Endometrial microvascular endothelial cells (primary cell): Measurements from ENCODE around the gene MAP2K7. TPM values are rescaled to one million over a fixed set of nuclear protein-coding genes. Genes with fewer than 3 reads are reported as not detected.
"Not testable (repeated sequence)": the region's sequence is repeated elsewhere in the genome, so short reads cannot be mapped to it uniquely, and the experiment has no call there.

ENCODE experiments used
- in situ Hi-C: cut with HindIII; loops from 2 replicates; pipeline ENCODE4 v1.10.0; 2017; ENCODE audit warnings: low sequenced_read_pairs, low pct_unique_long_range_greater_than_20kb; ENCODE audit errors: inconsistent ontology term
- total RNA-seq: library from RNA; depleted of rRNA; stranded (reverse); fragments of >200 nt; gene quantifications from one replicate; pipeline ENCODE4 v1.2.3, GENCODE V29; 2015; ENCODE audit errors: inconsistent ontology term

MAP2K7 gene
- total RNA-seq, 1 donor from 2014 or later: 13.3 TPM

GRCh38 chr19:7879111-7879807 lies 24.4 kb upstream of the MAP2K7 start:
- in situ Hi-C loops: no loop called here

GRCh38 chr19:7879836-7880235 lies 23.8 kb upstream of the MAP2K7 start:
- in situ Hi-C loops: no loop called here

- in situ Hi-C loops: no loop called here
Measured at GRCh38 chr19:7881910-7882309, 21.8 kb upstream of the MAP2K7 start.

- in situ Hi-C loops: no loop called here
Measured at GRCh38 chr19:7883105-7883504, 20.6 kb upstream of the MAP2K7 start.

- in situ Hi-C loops: no loop called here
Measured at GRCh38 chr19:7883796-7884570, 19.7 kb upstream of the MAP2K7 start.

GRCh38 chr19:7885818-7886217 lies 17.9 kb upstream of the MAP2K7 start:
- in situ Hi-C loops: no loop called here

GRCh38 chr19:7887408-7888144 lies 16.1 kb upstream of the MAP2K7 start:
- in situ Hi-C loops: no loop called here

- in situ Hi-C loops: no loop called here
Measured at GRCh38 chr19:7888145-7888825, 15.4 kb upstream of the MAP2K7 start, which contains the start of gene LRRC8E. Gene LRRC8E, plus strand, starts transcription at chr19:7888510. Its CDS starts 7,094 bp downstream, at chr19:7895604.

GRCh38 chr19:7888826-7889217 lies 14.9 kb upstream of the MAP2K7 start:
- in situ Hi-C loops: no loop called here

- in situ Hi-C loops: not testable (repeated sequence)
Measured at GRCh38 chr19:7893362-7894101, 10.1 kb upstream of the MAP2K7 start.

- in situ Hi-C loops: no loop called here
Measured at GRCh38 chr19:7894612-7895309, 8.9 kb upstream of the MAP2K7 start.

GRCh38 chr19:7895565-7895964 lies 8.1 kb upstream of the MAP2K7 start:
- in situ Hi-C loops: no loop called here

GRCh38 chr19:7897292-7897691 lies 6.4 kb upstream of the MAP2K7 start:
- in situ Hi-C loops: no loop called here

- in situ Hi-C loops: no loop called here
Measured at GRCh38 chr19:7898967-7899366, 4.7 kb upstream of the MAP2K7 start.

- in situ Hi-C loops: no loop called here
Measured at GRCh38 chr19:7899751-7900378, 3.8 kb upstream of the MAP2K7 start.

- in situ Hi-C loops: no loop called here
Measured at GRCh38 chr19:7900401-7900870, 3.2 kb upstream of the MAP2K7 start.

- in situ Hi-C loops: no loop called here
Measured at GRCh38 chr19:7900931-7901330, 2.7 kb upstream of the MAP2K7 start.
